K562 (cell line): ENCODE data around the gene PLEKHG1. TPM values are rescaled to one million over a fixed set of nuclear protein-coding genes. Genes with fewer than 3 reads are reported as not detected.

Experiments
- ATAC-seq: fragments of 200-7000 bp; cut with Tn5 transposase; 3 replicates; pipeline ENCODE4 v1.9.1; 2020; ENCODE audit warnings: moderate library complexity
- BruUV-seq: library from RNA; stranded (reverse); fragments of 400-500 nt; replicated peaks from 2 replicates; lab custom pipeline; 2021; lab: Mats Ljungman, UMichigan
- CTCF ChIA-PET: fragments of 300-600 bp; formaldehyde crosslinking; extraction: SDS; loops from one replicate; lab custom pipeline; 2021; ENCODE audit warnings: low intra/inter-chr PET ratio; lab: Yijun Ruan, JAX
- POLR2A ChIA-PET: fragments of 300-600, 350-650 bp; sonication (Branson Sonifier 250); formaldehyde crosslinking; extraction: SDS; loops from one replicate; lab custom pipeline; 2021; ENCODE audit warnings: antibody characterized with exemption, inconsistent platforms; lab: Yijun Ruan, JAX
- DNase-seq, 4 experiments: peaks; one replicate each; pipeline versions ENCODE4 v3.0.0 to v3.0.0-alpha.2; 2011 to 2018; ENCODE audit warnings: low spot score in 3 of 4, mixed read lengths in 3 of 4; ENCODE audit errors: extremely low read depth in 1 of 4
- FAIRE-seq: peaks from 2 replicates; lab custom pipeline; 2011; peaks lifted over from hg19 to GRCh38; lab: Jason Lieb, UNC
- H2AFZ ChIP-seq: 2 replicates; pipeline ENCODE4 v1.6.0; 2011; ENCODE audit warnings: low read depth, low read length, control low read depth, inconsistent platforms
- H3K27ac ChIP-seq: fragments of 200-600 bp; 3 replicates; pipeline ENCODE4 v1.8.0; 2011; ENCODE audit warnings: low read depth, mild to moderate bottlenecking, control low read depth, inconsistent platforms, low read length, moderate library complexity, mixed read lengths; ENCODE audit errors: extremely low read depth
- H3K27me3 ChIP-seq, 2 experiments: fragments of 300-600 bp in 1 of 2; 2 replicates in 1 of 2; 3 replicates in 1 of 2; pipeline versions ENCODE4 v1.6.0 to v1.8.0; 2011; ENCODE audit warnings: inconsistent platforms in 2 of 2, low read length in 2 of 2, mild to moderate bottlenecking in 1 of 2, mixed read lengths in 1 of 2, moderate library complexity in 1 of 2; ENCODE audit not compliant: control insufficient read depth in 2 of 2, insufficient read depth in 2 of 2
- H3K36me3 ChIP-seq: fragments of 300-600 bp; 3 replicates; pipeline ENCODE4 v1.8.0; 2011; ENCODE audit warnings: mild to moderate bottlenecking, low read length, inconsistent platforms; ENCODE audit not compliant: control insufficient read depth, insufficient read depth
- H3K4me1 ChIP-seq, 2 experiments: fragments of 200-600 bp in 1 of 2; replicated peaks in 1 of 2; 2 replicates in 1 of 2; 3 replicates in 1 of 2; pipeline versions ENCODE4 v1.5.1 to v1.8.0; 2011; ENCODE audit warnings: inconsistent platforms in 2 of 2, low read length in 2 of 2, mild to moderate bottlenecking in 1 of 2, mixed read lengths in 1 of 2, moderate library complexity in 1 of 2; ENCODE audit not compliant: control insufficient read depth in 2 of 2, insufficient read depth in 2 of 2
- H3K4me2 ChIP-seq: 2 replicates; pipeline ENCODE4 v1.6.1; 2011; ENCODE audit warnings: low read length, control low read depth, inconsistent platforms, mixed read lengths; ENCODE audit not compliant: insufficient read depth
- H3K4me3 ChIP-seq: fragments of 200-600 bp; sonication (generic), shearing (Covaris generic); 2 replicates; pipeline ENCODE4 v1.5.1; 2016; ENCODE audit warnings: control low read depth, inconsistent platforms
- H3K79me2 ChIP-seq: fragments of 200-600 bp; 3 replicates; pipeline ENCODE4 v1.8.0; 2011; ENCODE audit warnings: low read length, inconsistent platforms; ENCODE audit not compliant: control insufficient read depth, insufficient read depth
- H3K9ac ChIP-seq, 2 experiments: 2 replicates each; pipeline versions ENCODE4 v1.6.0 to v1.6.1; 2011; ENCODE audit warnings: low read depth in 2 of 2, low read length in 2 of 2, control low read depth in 1 of 2, inconsistent platforms in 1 of 2, mild to moderate bottlenecking in 1 of 2, mixed read lengths in 1 of 2; ENCODE audit not compliant: insufficient read depth in 1 of 2
- H3K9me1 ChIP-seq: one replicate; pipeline ENCODE4 v1.6.0; 2011; ENCODE audit warnings: inconsistent platforms, mild to moderate bottlenecking, low read length, moderate library complexity; ENCODE audit not compliant: control insufficient read depth, insufficient read depth
- H3K9me3 ChIP-seq: replicated peaks from 2 replicates; pipeline ENCODE4 v1.5.1; 2011; ENCODE audit warnings: low read depth, low read length, inconsistent platforms; ENCODE audit not compliant: control insufficient read depth, insufficient read depth
- H4K20me1 ChIP-seq: replicated peaks from 2 replicates; pipeline ENCODE4 v1.6.1; 2011; ENCODE audit warnings: low read length, inconsistent platforms, mixed read lengths; ENCODE audit not compliant: control insufficient read depth, insufficient read depth
- DIDO1 ChIP-seq: fragments of 450-650 bp; IDR thresholded peaks from 2 replicates; pipeline ENCODE4 v1.6.1; 2016; ENCODE audit warnings: low read depth, missing biosample characterization, missing genetic modification characterization
- WGBS: fragments of 100-300 bp; shearing (Covaris generic); methylation state at CpG from one replicate; pipeline ENCODE4 v1.1.6; 2016; ENCODE audit warnings: low coverage, mixed read lengths; ENCODE audit not compliant: insufficient coverage; ENCODE audit errors: missing lambda C conversion rate; 5-methylcytosine and 5-hydroxymethylcytosine counted together
- in situ Hi-C: fragments of 300-500 bp; cut with MboI; formaldehyde crosslinking; loops from 4 replicates; pipeline ENCODE4 v1.15.0; 2018; ENCODE audit warnings: inconsistent platforms, mixed read lengths
- intact Hi-C: fragments of 100-400 bp; cut with micrococcal nuclease; formaldehyde crosslinking; loops from 2 replicates; pipeline ENCODE4 v1.14.2; 2022
- polyA plus RNA-seq, 8 experiments: library from polyadenylated mRNA; depleted of rRNA in 4 of 8; stranded (reverse) in 5 of 8; unstranded in 3 of 8; fragments of >200 nt; fragmentation: Nextera tagmentation in 2 of 8; fragmentation: Illumina TruSeq in 1 of 8; extraction: Ambion mirVana in 2 of 8; extraction: Trizol in 1 of 8; gene quantifications; 2 replicates each; pipeline versions ENCODE4 v1.2.1 to v1.2.3, GENCODE V29; 2011 to 2014; ENCODE audit warnings: inconsistent platforms in 1 of 8, missing spikeins in 1 of 8
- total RNA-seq, 7 experiments: library from RNA; depleted of rRNA in 6 of 7; stranded (reverse); fragments of >200 nt in 6 of 7; fragmentation: Illumina TruSeq in 2 of 7; extraction: Trizol in 2 of 7; gene quantifications; 2 replicates each; pipeline versions ENCODE4 v1.2.1 to v1.2.3, GENCODE V29; 2011 to 2021; ENCODE audit warnings: low replicate concordance in 1 of 7
- TF ChIP-seq, protein P1 (sequence below), 3 experiments: IDR thresholded peaks in 2 of 3; conservative IDR thresholded peaks in 1 of 3; 2 replicates each; pipeline ENCODE4 v1.5.1; 2011 to 2012; ENCODE audit warnings: low read length in 3 of 3, mild to moderate bottlenecking in 3 of 3, control low read depth in 2 of 3, improper control_type of control experiment in 1 of 3, inconsistent platforms in 1 of 3, low read depth in 1 of 3, mixed read lengths in 1 of 3, moderate library complexity in 1 of 3; ENCODE audit not compliant: insufficient read depth in 2 of 3
- TF ChIP-seq, protein P2 (sequence below): fragments of 250-450 bp; sonication (Bioruptor Pico); IDR thresholded peaks from 2 replicates; pipeline ENCODE4 v1.8.0; 2022; ENCODE audit warnings: inconsistent platforms

Gene PLEKHG1
- total and polyA plus RNA-seq, 9 of the 15 experiments (the other 6 are each of a cell fraction or from before 2014, with no cell fraction given): 0.03 to 0.16 (median 0.03) TPM; not detected in 6

DNA sequence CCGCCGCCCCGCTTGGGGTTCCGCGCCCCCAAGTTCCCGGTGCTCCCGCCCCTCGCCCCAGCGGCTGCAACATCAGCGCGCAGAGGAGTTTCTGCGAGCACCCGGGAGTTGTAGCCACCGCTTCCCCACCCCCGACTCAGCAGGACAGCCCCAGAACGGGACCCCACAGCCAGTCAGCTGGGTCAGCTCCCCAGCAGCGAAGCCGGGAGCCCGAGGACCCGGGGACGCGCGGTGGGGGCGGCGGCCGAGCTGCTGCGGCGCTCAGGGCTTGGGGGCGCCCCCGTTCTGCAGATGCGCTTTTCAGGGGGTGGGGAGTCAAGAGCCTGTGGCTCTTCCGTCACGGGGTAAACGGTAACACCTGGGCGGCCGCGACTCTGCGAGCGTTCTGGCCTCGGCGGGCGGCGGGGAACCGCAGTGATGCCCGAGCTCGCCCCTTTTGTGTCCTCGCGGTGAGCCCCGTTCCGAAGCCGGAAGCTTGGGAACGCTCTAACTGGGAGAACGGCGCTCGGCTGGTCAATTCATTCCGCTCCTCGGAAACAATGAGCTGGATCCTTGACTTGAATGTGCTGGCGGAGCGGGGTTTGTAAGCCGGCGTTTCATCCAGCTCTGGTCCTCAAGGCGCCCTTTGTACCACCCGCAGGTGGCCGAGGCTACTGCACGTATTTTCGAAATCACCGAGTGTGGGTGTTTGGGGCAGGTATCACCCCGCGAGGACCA lies 774 bp downstream of the PLEKHG1 start:
- Histone ChIP-seq H3K36me3 (no peaks in the 10 kb centered on the region), H3K79me2 (no peaks in the 10 kb centered on the region), H3K9ac (no peak overlapping the region), H3K27me3 (peaks cover 49 to 61% of the 10 kb centered on the region in 2 experiments), H4K20me1 (no peaks in the 10 kb centered on the region), H3K27ac (no peak overlapping the region), H3K9me1 (no peaks in the 10 kb centered on the region), H3K4me1 (peaks cover 0 to 12% of the 10 kb centered on the region in 2 experiments; a peak in 1 of 5 replicates), H2AFZ (no peak overlapping the region), H3K4me2 (no peak overlapping the region), H3K9me3 (no peaks in the 10 kb centered on the region), H3K4me3 (no peak overlapping the region)
- WGBS: 31% methylated on average over 49 of the region's 69 CpGs
- DNase-seq (peak; percentile 20 to 46 (median 42)), FAIRE-seq (no peak), ATAC-seq (peak; percentile 82)
- TF ChIP-seq DIDO1: no peak
- TF ChIP-seq, protein P1, sequence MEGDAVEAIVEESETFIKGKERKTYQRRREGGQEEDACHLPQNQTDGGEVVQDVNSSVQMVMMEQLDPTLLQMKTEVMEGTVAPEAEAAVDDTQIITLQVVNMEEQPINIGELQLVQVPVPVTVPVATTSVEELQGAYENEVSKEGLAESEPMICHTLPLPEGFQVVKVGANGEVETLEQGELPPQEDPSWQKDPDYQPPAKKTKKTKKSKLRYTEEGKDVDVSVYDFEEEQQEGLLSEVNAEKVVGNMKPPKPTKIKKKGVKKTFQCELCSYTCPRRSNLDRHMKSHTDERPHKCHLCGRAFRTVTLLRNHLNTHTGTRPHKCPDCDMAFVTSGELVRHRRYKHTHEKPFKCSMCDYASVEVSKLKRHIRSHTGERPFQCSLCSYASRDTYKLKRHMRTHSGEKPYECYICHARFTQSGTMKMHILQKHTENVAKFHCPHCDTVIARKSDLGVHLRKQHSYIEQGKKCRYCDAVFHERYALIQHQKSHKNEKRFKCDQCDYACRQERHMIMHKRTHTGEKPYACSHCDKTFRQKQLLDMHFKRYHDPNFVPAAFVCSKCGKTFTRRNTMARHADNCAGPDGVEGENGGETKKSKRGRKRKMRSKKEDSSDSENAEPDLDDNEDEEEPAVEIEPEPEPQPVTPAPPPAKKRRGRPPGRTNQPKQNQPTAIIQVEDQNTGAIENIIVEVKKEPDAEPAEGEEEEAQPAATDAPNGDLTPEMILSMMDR (IDR thresholded peaks at IDR 0.05 in 2 of 3, conservative IDR thresholded peaks at IDR 0.05 in 1 of 3; ENCODE audit: insufficient read depth in 2 of 3, low read depth in 1 of 3, low read length in 3 of 3): peak; percentile 19 to 44 (median 35); a peak in 5 of 6 replicates
- TF ChIP-seq, protein P2, sequence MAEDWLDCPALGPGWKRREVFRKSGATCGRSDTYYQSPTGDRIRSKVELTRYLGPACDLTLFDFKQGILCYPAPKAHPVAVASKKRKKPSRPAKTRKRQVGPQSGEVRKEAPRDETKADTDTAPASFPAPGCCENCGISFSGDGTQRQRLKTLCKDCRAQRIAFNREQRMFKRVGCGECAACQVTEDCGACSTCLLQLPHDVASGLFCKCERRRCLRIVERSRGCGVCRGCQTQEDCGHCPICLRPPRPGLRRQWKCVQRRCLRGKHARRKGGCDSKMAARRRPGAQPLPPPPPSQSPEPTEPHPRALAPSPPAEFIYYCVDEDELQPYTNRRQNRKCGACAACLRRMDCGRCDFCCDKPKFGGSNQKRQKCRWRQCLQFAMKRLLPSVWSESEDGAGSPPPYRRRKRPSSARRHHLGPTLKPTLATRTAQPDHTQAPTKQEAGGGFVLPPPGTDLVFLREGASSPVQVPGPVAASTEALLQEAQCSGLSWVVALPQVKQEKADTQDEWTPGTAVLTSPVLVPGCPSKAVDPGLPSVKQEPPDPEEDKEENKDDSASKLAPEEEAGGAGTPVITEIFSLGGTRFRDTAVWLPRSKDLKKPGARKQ (CRISPR knock-in tag): 0 out of 2 replicates have a peak, but pooled peaks have one; percentile 27
- in situ Hi-C loops: no loop called here
- ChIA-PET POLR2A (interaction anchor here (1.4 kb wide), 1 partner anchor 10 kb away, joined by 6 read pairs; no protein-coding TSS in a partner anchor), CTCF (no interaction called here)
- BruUV-seq: no TSS peak
- intact Hi-C loops: loop anchor here (5.0 kb wide), 1 partner anchor 183 kb away; no protein-coding TSS in a partner anchor
